ENCODE data around the gene OFD1.

DNA sequence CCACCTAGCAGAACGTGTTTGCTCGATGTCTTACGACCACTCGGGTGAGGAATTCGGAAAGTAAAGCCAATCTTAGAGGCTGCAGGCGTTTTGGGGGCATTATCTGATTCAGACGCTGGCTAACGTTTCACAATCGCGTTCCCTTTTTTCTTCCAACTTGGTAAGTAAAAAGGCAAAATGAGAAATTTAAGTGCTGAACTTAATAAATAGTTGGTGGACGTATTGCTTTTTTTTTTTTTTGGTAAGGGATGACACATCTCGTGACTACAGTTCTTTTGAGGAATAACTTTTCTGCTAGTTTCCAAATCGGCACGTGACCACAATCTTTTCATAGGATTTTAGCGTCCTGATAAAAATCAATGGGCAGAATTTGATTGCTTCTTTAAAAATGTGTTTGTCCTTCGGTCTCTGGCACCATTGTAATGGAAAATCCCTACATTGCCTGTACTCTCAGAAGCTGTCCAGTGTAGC lies 44.8 kb upstream of the OFD1 start:
- TF ChIP-seq, protein P1, sequence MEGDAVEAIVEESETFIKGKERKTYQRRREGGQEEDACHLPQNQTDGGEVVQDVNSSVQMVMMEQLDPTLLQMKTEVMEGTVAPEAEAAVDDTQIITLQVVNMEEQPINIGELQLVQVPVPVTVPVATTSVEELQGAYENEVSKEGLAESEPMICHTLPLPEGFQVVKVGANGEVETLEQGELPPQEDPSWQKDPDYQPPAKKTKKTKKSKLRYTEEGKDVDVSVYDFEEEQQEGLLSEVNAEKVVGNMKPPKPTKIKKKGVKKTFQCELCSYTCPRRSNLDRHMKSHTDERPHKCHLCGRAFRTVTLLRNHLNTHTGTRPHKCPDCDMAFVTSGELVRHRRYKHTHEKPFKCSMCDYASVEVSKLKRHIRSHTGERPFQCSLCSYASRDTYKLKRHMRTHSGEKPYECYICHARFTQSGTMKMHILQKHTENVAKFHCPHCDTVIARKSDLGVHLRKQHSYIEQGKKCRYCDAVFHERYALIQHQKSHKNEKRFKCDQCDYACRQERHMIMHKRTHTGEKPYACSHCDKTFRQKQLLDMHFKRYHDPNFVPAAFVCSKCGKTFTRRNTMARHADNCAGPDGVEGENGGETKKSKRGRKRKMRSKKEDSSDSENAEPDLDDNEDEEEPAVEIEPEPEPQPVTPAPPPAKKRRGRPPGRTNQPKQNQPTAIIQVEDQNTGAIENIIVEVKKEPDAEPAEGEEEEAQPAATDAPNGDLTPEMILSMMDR (IDR thresholded peaks at IDR 0.05; ENCODE audit: borderline replicate concordance, extremely low read depth, low read length, poor library complexity, severe bottlenecking): no peak
- TF ChIP-seq EZH2 (IDR thresholded peaks at IDR 0.05; ENCODE audit: borderline replicate concordance, low read depth, low read length, severe bottlenecking): no peak

Measured in DND-41 (cell line).